ENCODE measurements around the gene NUP160.
"Not testable (repeated sequence)": the region's sequence is repeated elsewhere in the genome, so short reads cannot be mapped to it uniquely, and the experiment has no call there.

Gene NUP160

GRCh38 chr11:47842749-47843148, 5.4 kb downstream of the NUP160 start:
- no peaks in the 10 kb centered on the region for H3K9me3 ChIP-seq (ENCODE audit: low read length)
- no peak overlapping the region for H3K4me2 ChIP-seq (ENCODE audit: low read length)
- H3K27me3 ChIP-seq (ENCODE audit: insufficient read depth, low read length) = no peaks in the 10 kb centered on the region
- no peak overlapping the region for H3K27ac ChIP-seq (ENCODE audit: low read depth, low read length, poor library complexity, severe bottlenecking)
- H3K4me3 ChIP-seq (ENCODE audit: low read depth, low read length, poor library complexity, severe bottlenecking) = no peak overlapping the region
- no peaks in the 10 kb centered on the region for H3K9me2 ChIP-seq (ENCODE audit: low read depth, low read length)
- no peak overlapping the region for H2AFZ ChIP-seq (ENCODE audit: low read length)
- no peak for TF ChIP-seq EZH2 (IDR thresholded peaks at IDR 0.05; ENCODE audit: borderline replicate concordance, low read length)
- no peak for TF ChIP-seq CTCF (IDR thresholded peaks at IDR 0.05; ENCODE audit: low read length)
- no peaks in the 10 kb centered on the region for H3F3A ChIP-seq (ENCODE audit: insufficient read depth, low read length)
- peaks cover 11% of the 10 kb centered on the region for H3K4me1 ChIP-seq (ENCODE audit: insufficient read depth, low read length, severe bottlenecking)
- peaks cover 38% of the 10 kb centered on the region for H3K79me2 ChIP-seq (ENCODE audit: insufficient read depth, low read length)
- H3K36me3 ChIP-seq (ENCODE audit: insufficient read depth, low read length) = peaks cover 87% of the 10 kb centered on the region
- H3K9ac ChIP-seq (ENCODE audit: low read length) = no peak overlapping the region
- no peaks in the 10 kb centered on the region for H4K20me1 ChIP-seq (ENCODE audit: insufficient read depth, low read length)

- H3K9ac ChIP-seq (ENCODE audit: low read length) = no peak overlapping the region
- TF ChIP-seq EZH2 (IDR thresholded peaks at IDR 0.05; ENCODE audit: borderline replicate concordance, low read length) (no peak), CTCF (IDR thresholded peaks at IDR 0.05; ENCODE audit: low read length) (no peak)
- H3K4me3 ChIP-seq (ENCODE audit: low read depth, low read length, poor library complexity, severe bottlenecking) = no peak overlapping the region
- no peak overlapping the region for H3K27ac ChIP-seq (ENCODE audit: low read depth, low read length, poor library complexity, severe bottlenecking)
- H3K79me2 ChIP-seq (ENCODE audit: insufficient read depth, low read length) = 0 out of 2 replicates have a peak, but pooled peaks cover 4% of the 10 kb centered on the region
- H3K27me3 ChIP-seq (ENCODE audit: insufficient read depth, low read length) = no peaks in the 10 kb centered on the region
- H3K36me3 ChIP-seq (ENCODE audit: insufficient read depth, low read length) = peaks cover 97% of the 10 kb centered on the region
- H2AFZ ChIP-seq (ENCODE audit: low read length) = no peak overlapping the region
- H3K9me3 ChIP-seq (ENCODE audit: low read length) = no peaks in the 10 kb centered on the region
- no peak overlapping the region for H3K4me2 ChIP-seq (ENCODE audit: low read length)
- H3K4me1 ChIP-seq (ENCODE audit: insufficient read depth, low read length, severe bottlenecking) = no peaks in the 10 kb centered on the region
- H3K9me2 ChIP-seq (ENCODE audit: low read depth, low read length) = no peaks in the 10 kb centered on the region
- H3F3A ChIP-seq (ENCODE audit: insufficient read depth, low read length) = no peaks in the 10 kb centered on the region
- no peaks in the 10 kb centered on the region for H4K20me1 ChIP-seq (ENCODE audit: insufficient read depth, low read length)
Measured at GRCh38 chr11:47837929-47838328, 10.2 kb downstream of the NUP160 start.

- H3K36me3 ChIP-seq (ENCODE audit: insufficient read depth, low read length) = peaks cover 97% of the 10 kb centered on the region
- H2AFZ ChIP-seq (ENCODE audit: low read length) = no peak overlapping the region
- TF ChIP-seq CTCF (IDR thresholded peaks at IDR 0.05; ENCODE audit: low read length) = no peak
- TF ChIP-seq EZH2 (IDR thresholded peaks at IDR 0.05; ENCODE audit: borderline replicate concordance, low read length) = no peak
- no peaks in the 10 kb centered on the region for H3K9me2 ChIP-seq (ENCODE audit: low read depth, low read length)
- no peak overlapping the region for H3K4me3 ChIP-seq (ENCODE audit: low read depth, low read length, poor library complexity, severe bottlenecking)
- H3K27ac ChIP-seq (ENCODE audit: low read depth, low read length, poor library complexity, severe bottlenecking) = no peak overlapping the region
- no peaks in the 10 kb centered on the region for H3F3A ChIP-seq (ENCODE audit: insufficient read depth, low read length)
- H4K20me1 ChIP-seq (ENCODE audit: insufficient read depth, low read length) = no peaks in the 10 kb centered on the region
- H3K4me1 ChIP-seq (ENCODE audit: insufficient read depth, low read length, severe bottlenecking) = no peaks in the 10 kb centered on the region
- H3K79me2 ChIP-seq (ENCODE audit: insufficient read depth, low read length) = peaks cover 9% of the 10 kb centered on the region; the same call in 1 of the 2 replicates
- no peak overlapping the region for H3K4me2 ChIP-seq (ENCODE audit: low read length)
- no peak overlapping the region for H3K9ac ChIP-seq (ENCODE audit: low read length)
- H3K9me3 ChIP-seq (ENCODE audit: low read length) = no peaks in the 10 kb centered on the region
- H3K27me3 ChIP-seq (ENCODE audit: insufficient read depth, low read length) = no peaks in the 10 kb centered on the region
Measured at GRCh38 chr11:47837292-47837691, 10.9 kb downstream of the NUP160 start.

GRCh38 chr11:47830013-47830412, 18.1 kb downstream of the NUP160 start:
- H4K20me1 ChIP-seq (ENCODE audit: insufficient read depth, low read length); H3K4me2 ChIP-seq (ENCODE audit: low read length); H3K9me3 ChIP-seq (ENCODE audit: low read length); H2AFZ ChIP-seq (ENCODE audit: low read length); H3K4me1 ChIP-seq (ENCODE audit: insufficient read depth, low read length, severe bottlenecking); H3K9me2 ChIP-seq (ENCODE audit: low read depth, low read length); H3K9ac ChIP-seq (ENCODE audit: low read length); H3K4me3 ChIP-seq (ENCODE audit: low read depth, low read length, poor library complexity, severe bottlenecking); H3F3A ChIP-seq (ENCODE audit: insufficient read depth, low read length); H3K27ac ChIP-seq (ENCODE audit: low read depth, low read length, poor library complexity, severe bottlenecking); H3K27me3 ChIP-seq (ENCODE audit: insufficient read depth, low read length): not testable (repeated sequence)
- Histone ChIP-seq H3K79me2 (ENCODE audit: insufficient read depth, low read length) (peaks cover 52% of the 10 kb centered on the region), H3K36me3 (ENCODE audit: insufficient read depth, low read length) (peaks cover 98% of the 10 kb centered on the region)

Measured in OCI-LY1 (cell line).